HG03108 (cell line): ENCODE data around the gene GRAMD1C.
"Not testable (repeated sequence)": the region's sequence is repeated elsewhere in the genome, so short reads cannot be mapped to it uniquely, and the experiment has no call there.

ENCODE experiments used
- ATAC-seq: cut with Tn5 transposase; IDR thresholded peaks from one replicate; pipeline ENCODE4 v1.9.1; 2021; ENCODE audit warnings: moderate library complexity; ENCODE audit not compliant: unreplicated experiment

GRAMD1C gene

DNA sequence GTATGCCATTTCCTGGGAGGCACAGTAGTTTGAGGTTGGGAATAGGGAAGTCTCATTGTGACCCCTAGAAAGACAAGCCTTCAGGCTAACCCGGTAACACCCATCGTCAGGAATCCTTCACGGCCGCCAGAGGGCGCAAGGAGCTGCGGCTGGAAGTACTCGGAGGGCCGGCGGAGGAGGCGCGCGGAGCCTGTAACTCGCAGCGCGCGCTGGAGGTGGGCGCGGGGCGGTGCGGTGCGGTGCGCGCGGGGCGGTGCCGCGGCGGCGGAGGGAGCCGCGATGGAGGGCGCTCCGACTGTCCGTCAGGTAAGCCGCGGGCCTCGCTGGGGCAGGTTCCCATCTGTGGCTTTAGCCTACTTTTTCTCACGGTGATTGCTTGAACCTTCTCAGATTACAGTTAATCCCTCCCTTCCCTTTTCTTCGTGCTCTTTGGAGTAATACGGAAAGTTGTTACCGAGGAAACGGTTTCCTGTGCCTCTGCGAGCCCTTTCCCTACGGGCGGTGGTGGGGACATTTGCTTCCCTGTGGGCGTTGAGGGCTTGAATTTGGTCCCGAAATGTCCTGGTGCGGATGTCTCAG is at the start of gene GRAMD1C:
GRAMD1C (plus strand) TSS at position 158 of the 579 bp plus-strand sequence; CDS start at position 280, 122 bp downstream.
- peak; percentile 94 for ATAC-seq

DNA sequence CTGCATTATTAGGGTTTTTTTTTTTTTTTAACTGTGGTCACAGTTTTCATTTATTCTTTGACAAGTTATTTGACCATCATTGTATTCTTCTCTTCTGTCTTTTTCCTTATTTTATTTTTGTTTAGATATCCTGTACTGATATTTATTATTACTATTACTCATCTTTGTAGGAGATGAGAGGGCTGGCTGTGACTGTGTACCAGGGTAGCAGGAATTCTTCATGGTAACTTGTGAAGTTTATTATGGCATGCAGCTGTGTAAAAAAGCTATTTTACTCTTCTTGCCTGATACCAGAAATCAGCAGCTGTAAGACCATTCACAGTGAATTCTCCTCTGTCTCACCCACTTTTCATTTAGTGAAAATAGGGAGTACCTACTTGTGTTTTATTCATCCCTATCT is 47.2 kb upstream of the GRAMD1C start:
- no peak for ATAC-seq

DNA sequence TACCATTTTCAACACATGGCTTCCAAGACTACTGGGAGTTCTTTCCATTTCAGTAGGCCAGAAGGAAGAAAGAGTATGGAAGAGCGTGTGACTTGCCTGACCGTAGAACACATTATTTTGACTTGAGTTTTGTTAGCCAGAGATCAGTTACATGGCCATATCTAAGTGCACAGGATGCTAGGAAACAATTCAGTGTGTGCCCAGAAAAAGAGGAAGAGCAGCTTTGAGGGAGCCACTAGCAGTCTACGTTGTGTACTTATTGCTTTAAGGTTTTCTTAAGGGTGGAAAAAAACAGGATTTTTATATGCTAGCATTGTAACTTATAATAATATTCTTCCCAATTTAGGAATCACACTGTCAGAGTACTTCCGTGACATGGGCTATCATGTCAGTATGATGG is 44.1 kb upstream of the GRAMD1C start:
- ATAC-seq: no peak

DNA sequence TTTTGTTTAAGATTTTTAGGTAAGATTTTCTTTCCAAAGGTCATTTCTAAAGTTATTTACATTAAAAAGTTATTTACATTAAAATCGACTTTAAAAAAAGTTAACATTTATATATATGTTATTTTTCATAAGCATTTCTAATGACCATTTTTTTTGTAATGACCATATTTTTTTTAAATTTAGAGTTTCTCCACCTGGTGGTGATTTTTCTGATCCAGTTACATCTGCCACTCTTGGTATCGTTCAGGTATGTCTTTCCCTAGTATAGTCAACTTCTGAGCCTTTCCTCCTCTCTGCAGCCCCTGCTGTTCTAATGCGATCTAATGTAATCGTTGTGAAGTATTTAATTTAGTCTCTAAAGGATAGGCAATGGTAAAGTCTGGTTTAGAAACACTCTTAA is 42.9 kb upstream of the GRAMD1C start:
- ATAC-seq: no peak

DNA sequence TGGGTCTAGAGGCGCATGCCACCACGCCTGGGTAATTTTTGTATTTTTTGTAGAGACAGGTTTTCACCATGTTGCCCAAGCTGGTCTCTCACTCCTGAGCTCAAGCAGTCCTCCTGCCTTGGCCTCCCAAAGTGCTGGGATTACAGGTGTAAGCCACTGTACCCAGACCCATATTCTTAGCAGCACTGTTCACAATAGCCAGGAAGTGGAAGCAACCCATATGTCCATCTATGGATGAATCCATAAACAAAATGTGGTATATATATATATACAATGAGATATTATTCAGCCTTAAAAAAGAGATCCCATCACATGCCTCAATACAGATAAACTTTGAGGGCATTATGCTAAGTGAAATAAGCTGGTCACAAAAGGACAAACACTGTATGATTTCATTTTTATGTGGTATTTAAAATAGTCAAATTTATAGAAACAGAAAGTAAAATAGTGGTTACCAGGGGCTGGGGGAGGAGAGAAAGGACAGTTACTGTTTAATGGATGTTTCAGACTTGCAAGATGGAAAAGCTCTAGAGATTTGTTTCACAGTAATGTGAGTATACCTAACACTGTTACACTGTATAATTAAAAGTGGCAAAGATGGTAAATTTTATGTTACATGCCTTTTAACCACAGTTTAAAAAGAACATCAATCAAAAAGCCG is 35.7 kb upstream of the GRAMD1C start:
- ATAC-seq: no peak

DNA sequence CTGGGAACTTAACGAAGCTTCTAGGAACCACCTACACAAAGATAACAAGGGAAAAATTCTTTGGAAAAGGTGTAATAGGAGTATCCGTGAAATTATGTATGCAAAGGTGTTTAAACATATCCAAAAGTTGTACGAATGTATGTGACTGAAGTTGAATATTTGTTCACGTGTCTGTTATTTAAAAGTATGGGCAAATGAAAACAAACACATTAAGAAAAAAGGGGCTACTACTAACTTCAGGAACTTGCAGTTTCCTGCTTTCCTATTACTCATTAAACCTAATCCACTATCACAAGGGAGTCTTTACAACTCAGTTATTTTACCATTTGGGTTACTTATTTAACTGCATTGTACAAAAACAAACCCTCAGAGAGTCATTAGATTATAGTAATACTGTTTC is 33.9 kb upstream of the GRAMD1C start:
- peak; percentile 51 for ATAC-seq

DNA sequence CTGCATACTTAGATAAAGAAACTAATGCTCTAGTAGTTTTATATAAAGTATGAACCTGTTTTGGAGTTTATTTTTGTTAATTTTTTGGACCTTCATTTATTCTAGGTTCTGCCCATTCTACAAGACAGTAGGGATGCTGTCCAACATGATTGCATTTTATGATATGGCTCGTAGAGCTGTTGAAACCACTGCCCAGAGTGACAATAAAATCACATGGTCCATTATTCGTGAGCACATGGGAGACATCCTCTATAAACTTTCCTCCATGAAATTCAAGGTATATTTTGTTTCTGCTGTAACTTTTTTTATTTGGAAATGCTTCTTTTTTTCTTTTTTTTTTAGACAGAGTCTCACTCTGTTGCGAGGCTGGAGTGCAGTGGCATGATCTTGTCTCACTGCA is 33.3 kb upstream of the GRAMD1C start:
- ATAC-seq: no peak

DNA sequence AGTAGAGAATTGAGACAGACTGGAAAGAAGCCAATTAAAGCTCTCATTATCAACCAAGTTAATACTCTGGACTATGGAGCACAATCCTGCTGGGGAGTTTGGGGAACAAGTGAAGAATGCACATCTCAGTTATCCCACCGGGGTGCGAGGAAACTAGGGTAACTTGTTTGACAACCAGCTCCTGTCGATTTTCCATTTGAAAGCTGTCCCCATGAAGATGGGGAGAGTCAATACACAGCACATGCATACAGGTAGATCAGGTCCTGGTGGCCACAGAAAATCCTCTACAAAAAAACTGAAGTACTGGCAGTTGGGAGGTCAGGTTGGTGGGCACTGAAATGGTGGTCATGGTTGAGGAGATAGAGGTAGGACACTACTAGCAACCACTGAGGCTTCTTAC is 25.7 kb upstream of the GRAMD1C start:
- no peak for ATAC-seq

DNA sequence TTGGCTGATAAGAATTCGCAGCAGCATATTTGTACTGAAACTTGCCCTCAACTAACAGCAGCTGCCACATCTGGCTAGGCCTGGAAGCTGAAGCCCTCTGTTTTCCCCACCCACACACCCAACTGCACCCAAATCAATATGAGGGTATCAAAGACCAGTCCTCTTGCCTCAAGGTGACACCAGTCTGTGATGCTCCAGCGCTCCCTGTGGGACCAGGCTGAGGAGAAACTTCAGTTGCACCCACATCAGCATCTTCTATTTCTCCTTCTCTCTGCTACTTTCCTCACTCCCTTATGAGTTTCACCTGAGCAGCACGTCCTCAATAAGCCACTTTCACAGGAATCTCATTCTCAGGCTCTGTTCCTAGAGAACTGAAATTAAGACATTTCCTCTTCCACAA is 18.7 kb upstream of the GRAMD1C start:
- no peak for ATAC-seq

DNA sequence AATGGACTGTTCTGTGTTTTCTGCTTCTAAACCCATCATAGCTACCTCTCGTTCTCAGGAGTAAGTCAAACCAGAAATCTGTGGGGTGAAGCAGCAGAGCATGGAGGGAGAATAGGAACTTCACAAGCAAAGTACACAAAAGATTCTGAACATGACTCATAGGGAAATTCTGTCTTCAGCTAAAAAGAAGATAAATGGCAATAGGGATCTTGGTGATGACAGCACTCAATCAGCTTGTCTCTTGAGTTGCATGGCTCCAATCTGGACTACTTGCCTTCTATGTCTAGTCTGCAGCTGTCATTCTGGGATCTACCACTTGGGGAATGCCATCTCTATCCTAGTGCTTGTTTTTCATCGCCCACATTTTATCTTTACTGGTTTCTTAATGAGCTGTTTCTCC is 13.5 kb upstream of the GRAMD1C start:
- ATAC-seq: peak; percentile 81

DNA sequence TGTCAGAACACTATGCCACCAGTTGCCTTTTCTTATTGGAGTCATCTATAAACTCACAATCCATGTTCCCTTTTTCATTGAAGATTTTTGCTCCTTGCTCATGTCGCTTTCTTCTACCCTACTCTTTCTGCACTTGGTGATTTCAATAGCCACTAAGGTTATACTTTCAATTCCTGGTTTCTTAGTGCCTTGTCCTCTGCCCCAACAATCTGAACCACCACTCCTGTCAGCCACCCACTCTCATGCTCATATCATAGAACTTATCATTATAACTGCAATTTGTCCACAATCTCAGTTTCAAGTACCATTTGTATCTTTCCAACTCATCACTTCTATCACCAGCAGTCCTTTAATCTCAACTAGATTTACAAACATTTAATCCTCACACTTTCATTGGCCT is 10.0 kb upstream of the GRAMD1C start:
- peak; percentile 24 for ATAC-seq

DNA sequence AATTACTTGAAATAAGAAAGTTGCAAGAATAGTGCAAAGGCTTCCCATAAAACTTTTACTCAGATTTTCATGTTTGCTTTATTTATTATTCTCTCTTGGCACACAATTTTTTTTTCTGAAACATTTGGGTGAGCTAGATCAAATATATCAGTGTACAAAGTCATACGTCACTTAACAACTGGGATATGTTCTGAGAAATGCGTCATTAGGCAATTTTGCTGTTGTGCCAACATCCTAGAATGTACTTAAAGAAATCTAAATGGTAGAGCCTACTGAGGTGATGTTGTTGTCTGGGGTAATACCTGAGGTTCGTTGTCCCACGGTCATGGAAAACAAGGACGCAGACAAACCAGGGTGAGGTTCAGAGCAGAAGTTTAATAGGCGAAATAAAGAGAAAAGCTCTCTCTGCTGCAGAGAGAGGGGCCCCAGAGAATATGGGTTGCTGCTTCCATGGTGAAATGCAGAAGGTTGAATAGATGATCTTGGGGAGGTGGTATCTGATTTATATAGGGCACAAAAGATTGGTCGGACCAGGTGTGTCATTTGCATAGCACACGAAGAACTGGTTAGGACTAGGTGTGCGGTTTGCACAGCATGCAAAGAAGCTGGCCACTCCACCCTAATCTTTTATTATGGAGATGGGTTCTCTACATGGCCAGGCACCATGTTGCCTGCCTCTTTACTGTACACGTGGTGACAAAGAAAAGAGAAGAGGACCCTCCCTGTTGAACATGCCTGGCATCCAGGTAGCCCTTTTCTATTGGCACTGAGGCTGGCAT is 8.8 kb upstream of the GRAMD1C start:
- ATAC-seq: no peak

DNA sequence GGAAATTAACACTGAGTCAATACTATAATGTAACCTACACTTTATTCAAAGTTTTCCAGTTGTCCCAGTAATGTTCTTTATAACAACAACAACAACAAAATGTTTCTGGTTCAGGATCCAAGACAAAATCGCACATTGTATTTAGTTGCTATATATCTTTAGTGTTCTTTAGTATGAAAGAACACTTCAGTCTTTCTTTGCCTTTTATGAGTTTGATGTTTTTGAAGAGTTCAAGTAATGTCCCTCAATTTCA is 7.6 kb upstream of the GRAMD1C start:
- no peak for ATAC-seq

DNA sequence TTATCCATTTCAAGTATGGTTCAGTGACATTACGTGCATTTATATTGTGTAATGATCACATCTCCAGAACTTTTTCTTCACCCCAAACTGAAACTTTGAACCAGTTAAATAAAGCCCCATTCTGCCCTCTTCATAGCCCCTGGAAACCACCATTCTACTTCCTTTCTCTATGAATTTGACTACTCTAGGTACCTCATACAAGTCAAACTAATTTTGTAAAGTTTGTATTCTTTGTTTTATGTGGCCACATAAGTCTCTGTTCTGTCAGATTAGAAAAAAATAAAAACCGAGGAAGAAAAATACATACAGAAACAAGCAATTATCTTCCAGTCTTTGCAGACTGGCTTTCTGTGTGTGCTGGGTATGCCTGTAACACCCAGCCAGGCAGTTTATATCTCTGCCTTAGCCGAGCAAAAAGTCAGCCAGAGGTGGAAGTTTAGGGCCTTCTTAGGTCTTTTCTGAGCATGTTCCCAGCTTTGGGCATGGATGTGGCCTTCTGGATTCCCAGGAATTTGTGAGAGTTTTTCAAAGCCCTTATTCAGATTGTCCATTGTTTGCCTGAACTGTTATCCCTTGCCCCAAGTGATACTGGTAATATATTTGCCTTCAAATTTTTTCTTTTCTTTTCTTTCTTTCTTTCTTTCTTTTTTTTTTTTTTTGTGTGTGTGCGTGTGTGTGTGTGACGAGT is 6.0 kb upstream of the GRAMD1C start:
- ATAC-seq: peak; percentile 36

DNA sequence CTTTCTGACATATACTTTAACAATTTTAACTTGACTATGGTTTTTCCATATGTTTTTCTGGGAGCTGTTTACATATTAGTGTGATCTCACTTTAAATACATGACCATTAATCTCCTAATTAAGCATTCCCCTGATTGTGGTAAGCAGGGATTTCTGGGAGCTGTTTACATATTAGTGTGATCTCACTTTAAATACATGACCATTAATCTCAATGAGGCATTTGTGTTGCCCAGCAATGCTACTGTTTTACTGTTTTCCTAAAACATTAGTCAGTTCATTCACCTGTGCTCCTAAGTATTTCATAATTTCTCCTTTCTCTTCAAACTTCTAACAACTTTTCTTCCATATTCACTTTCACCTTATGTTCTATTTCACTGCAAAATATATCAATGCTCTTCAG is 3.6 kb upstream of the GRAMD1C start:
- no peak for ATAC-seq

DNA sequence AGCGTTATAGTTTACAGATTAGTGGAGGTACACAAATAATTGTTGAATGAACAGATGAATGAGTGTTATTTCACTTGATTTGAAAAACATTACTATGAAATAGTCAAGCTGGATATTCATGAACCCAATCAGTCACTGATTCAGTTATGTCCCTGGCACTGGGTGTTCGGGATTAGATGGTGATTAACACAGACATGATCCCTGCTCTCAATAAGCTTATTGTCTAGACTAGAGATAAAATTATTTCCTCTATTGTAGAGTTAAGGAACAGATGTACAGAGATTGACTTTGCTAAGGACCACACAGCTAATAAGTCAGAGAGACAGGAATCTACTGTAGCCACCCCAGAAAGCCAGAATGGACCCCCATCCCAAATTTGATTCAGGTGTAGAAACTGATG is 963 bp downstream of the GRAMD1C start:
- no peak for ATAC-seq

DNA sequence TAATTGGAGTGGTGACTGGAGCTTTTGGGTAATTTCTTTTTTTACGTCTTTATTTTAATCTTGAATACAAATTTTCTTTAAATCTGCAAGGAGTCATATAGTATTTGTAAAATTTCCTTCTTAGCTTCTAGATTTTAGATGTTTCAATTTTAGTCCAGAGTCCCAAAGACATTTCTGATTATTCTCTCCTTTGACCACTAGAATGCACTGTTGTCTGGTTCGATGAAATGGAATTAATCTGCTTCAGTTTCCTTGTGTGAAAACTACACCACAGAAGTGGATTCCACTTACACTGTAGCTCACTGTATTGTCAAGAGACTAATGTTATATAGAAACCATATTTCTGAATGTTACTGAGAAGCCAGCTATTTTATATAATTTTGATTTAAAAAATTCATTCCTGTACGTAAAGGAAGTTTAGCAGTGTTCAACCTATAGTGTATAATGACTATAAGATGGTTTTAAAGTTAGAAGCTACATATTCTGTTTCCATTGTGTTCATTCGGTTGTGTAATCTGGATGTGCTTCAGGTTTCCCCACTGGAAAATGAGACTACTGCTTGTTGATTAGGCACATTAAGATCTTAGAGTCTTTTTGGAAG is 6.1 kb downstream of the GRAMD1C start:
- no peak for ATAC-seq

DNA sequence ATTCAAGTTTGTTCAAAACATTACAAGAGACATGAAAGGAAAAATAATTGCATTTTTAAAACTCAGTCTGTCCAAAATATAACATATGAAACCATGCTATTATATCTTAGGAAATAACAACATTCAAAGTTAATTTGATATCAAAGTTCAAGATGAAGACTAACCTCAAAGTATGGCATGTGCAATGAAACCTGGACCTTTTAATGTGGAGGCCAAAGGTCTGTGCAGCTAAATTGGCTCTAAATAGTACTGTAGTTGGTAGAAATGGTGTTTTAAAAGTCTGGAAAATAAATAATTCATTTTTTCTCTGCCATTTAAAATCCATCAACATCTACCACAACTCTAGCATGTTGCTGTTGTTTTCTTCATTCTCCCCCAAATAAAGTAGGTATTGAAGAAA is 8.7 kb downstream of the GRAMD1C start:
- no peak for ATAC-seq

DNA sequence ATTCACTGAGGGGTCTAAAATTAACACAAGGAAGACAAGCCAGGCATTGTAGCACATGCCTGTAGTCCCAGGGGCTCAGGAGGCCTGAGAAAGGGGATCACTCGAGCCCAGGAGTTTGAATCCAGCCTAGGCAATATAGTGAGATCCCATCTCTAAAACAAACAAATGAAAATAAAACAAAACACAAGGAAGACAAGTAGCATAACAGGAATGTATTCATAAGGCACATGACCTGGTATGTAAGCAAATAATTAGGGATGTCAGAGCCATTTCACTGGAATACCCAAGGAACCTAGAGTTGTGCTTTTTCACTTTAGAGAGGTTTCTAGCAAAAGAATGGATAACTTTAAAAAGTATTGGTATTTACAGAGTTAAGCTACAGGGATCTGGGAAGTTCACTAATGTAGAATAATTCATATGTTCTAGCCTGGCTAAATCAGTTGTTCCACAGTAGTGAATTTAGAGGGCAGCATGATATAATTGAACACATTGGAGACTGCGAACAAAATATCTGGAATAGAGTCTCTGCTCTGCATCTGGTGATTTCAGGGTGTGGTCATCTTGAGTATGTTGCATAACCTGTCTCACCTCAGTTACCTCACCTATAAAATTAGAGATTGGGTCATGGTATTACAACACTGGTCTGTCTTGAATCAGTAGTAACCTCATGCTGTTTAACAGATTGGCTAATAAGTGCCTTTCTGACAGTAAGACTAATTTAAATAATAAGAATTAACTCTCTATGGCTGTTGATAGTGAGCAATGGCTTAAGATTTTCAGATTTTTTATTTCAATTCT is 9.3 kb downstream of the GRAMD1C start:
- ATAC-seq: no peak

DNA sequence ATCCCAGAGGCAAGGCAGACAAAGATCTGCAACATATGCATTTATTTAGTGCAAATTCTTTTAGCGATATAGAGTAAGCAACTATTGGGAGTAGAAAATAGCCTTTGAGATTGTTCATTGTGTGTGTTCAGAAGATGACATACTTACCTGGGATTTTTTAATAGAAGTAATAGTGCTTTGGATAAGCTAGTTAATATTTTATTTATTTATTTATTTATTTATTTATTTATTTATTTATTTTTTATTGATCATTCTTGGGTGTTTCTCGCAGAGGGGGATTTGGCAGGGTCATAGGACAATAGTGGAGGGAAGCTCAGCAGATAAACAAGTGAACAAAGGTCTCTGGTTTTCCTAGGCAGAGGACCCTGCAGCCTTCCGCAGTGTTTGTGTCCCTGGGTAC is 10.5 kb downstream of the GRAMD1C start:
- ATAC-seq: not testable (repeated sequence)

DNA sequence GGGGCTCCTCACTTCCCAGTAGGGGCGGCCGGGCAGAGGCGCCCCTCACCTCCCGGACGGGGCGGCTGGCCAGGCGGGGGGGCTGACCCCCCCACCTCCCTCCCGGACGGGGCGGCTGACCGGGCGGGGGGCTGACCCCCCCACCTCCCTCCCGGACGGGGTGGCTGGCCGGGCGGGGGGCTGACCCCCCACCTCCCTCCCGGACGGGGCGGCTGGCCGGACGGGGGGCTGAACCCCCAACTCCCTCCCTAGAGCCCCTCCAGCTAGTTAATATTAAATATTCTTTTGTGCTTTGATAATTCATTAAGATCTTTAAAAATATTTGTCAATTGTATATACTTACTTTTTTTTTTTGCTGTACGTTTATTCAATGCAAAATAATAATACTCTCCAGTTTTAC is 11.3 kb downstream of the GRAMD1C start:
- ATAC-seq: not testable (repeated sequence)
